Lower leg skin (tissue), 4 donors: ENCODE measurements around the gene NGEF. TPM values are rescaled to one million over a fixed set of nuclear protein-coding genes. Genes with fewer than 3 reads are reported as not detected.

Experiments
- DNase-seq, 2 donors: peaks; one replicate each; pipeline ENCODE4 v3.0.0-alpha.2; 2019; ENCODE audit warnings: low spot score in 2 of 2
- H3K4me3 ChIP-seq: fragments of 200-600 bp; sonication (generic); 2 replicates; pipeline ENCODE4 v1.5.1; 2017; ENCODE audit warnings: mild to moderate bottlenecking, low read depth; ENCODE audit not compliant: poor library complexity, severe bottlenecking
- CTCF ChIP-seq, 3 donors: fragments of 450-650 bp; IDR thresholded peaks; one replicate each; pipeline ENCODE4 v1.5.1; 2016; ENCODE audit warnings: antibody characterized with exemption in 3 of 3, mild to moderate bottlenecking in 3 of 3, moderate library complexity in 2 of 3
- POLR2A ChIP-seq, 2 donors: fragments of 450-650 bp; IDR thresholded peaks; one replicate each; pipeline ENCODE4 v1.6.1; 2016 to 2017; ENCODE audit warnings: antibody characterized with exemption in 2 of 2, mild to moderate bottlenecking in 1 of 2, moderate library complexity in 1 of 2
- WGBS, 2 donors: methylation state at CpG; one replicate each; pipeline ENCODE4 v1.1.5; 2018; 5-methylcytosine and 5-hydroxymethylcytosine counted together
- intact Hi-C: fragments of 100-400 bp; cut with DNase I; formaldehyde crosslinking; loops from one replicate; pipeline ENCODE4 v1.15.0; 2023; ENCODE audit warnings: low total_unique reads
- total RNA-seq, 4 donors: library from RNA; depleted of rRNA; stranded (reverse); fragments of >200 nt; gene quantifications; one replicate each; pipeline ENCODE4 v1.1.0, GENCODE V29; 2016

The NGEF gene
- total RNA-seq, 4 donors from 2014 or later, result 15.7 to 30.3 (median 17.9) TPM

GRCh38 chr2:233034091-233034882, 21.2 kb upstream of the NGEF start:
- WGBS, 2 donors, result 92 to 93% methylated on average over 28 to 33 of the region's 37 CpGs
- DNase-seq, result no peak
- intact Hi-C loops, result no loop called here
- no peak overlapping the region for H3K4me3 ChIP-seq
- TF ChIP-seq POLR2A (IDR thresholded peaks at IDR 0.05) (no peak), CTCF (IDR thresholded peaks at IDR 0.05) (no peak)

- TF ChIP-seq POLR2A (IDR thresholded peaks at IDR 0.05), result no peak
- TF ChIP-seq CTCF (IDR thresholded peaks at IDR 0.05), result no peak
- 76 to 77% methylated on average over 9 of the region's 9 CpGs for WGBS, 2 donors
- intact Hi-C loops, result no loop called here
- H3K4me3 ChIP-seq, result no peak overlapping the region
- no peak for DNase-seq
Measured at GRCh38 chr2:233033672-233034071, 20.6 kb upstream of the NGEF start.

- no peak for TF ChIP-seq POLR2A (IDR thresholded peaks at IDR 0.05)
- no peak for TF ChIP-seq CTCF (IDR thresholded peaks at IDR 0.05)
Measured at GRCh38 chr2:233032551-233033320, 19.7 kb upstream of the NGEF start, which contains the start of gene NEU2. NEU2 (plus strand) TSS chr2:233032672; CDS start chr2:233032672, 0 bp downstream.

GRCh38 chr2:233031556-233032500, 18.8 kb upstream of the NGEF start:
- 75 to 82% methylated on average over 27 of the region's 27 CpGs for WGBS, 2 donors
- DNase-seq, result no peak
- H3K4me3 ChIP-seq, result no peak overlapping the region
- intact Hi-C loops, result no loop called here
- TF ChIP-seq CTCF (IDR thresholded peaks at IDR 0.05), result no peak
- no peak for TF ChIP-seq POLR2A (IDR thresholded peaks at IDR 0.05)

More at GRCh38 chr2:233032551-233033320, 19.7 kb upstream of the NGEF start, which contains the start of gene NEU2:
- no peak within 1 kb of the TSS for H3K4me3 ChIP-seq
- intact Hi-C loops, result no loop called here
- 83 to 86% methylated on average over 13 of the region's 13 CpGs for WGBS, 2 donors
- no peak for DNase-seq

GRCh38 chr2:233029321-233029720, 16.3 kb upstream of the NGEF start:
- intact Hi-C loops, result no loop called here
- 61 to 80% methylated on average over 9 of the region's 9 CpGs for WGBS, 2 donors

More at GRCh38 chr2:233029321-233029720, 16.3 kb upstream of the NGEF start:
- TF ChIP-seq CTCF (IDR thresholded peaks at IDR 0.05) (no peak), POLR2A (IDR thresholded peaks at IDR 0.05) (no peak)
- no peak overlapping the region for H3K4me3 ChIP-seq
- DNase-seq, result no peak
